WTC11 (cell line): ENCODE data around the gene VWA2.

Source experiments
- CBFB ChIP-seq: sonication (generic); formaldehyde crosslinking; IDR thresholded peaks from 2 replicates; pipeline ENCODE4 v1.8.1; 2022; ENCODE audit warnings: mild to moderate bottlenecking, low read depth, missing genetic modification reagents
- CTCF ChIP-seq: fragments of 200-600 bp; IDR thresholded peaks from 2 replicates; pipeline ENCODE4 v1.8.0; 2022; ENCODE audit warnings: antibody characterized with exemption
- FOXJ3 ChIP-seq: sonication (generic); formaldehyde crosslinking; IDR thresholded peaks from 2 replicates; pipeline ENCODE4 v1.9.0; 2021; ENCODE audit warnings: missing genetic modification reagents, mild to moderate bottlenecking, borderline replicate concordance
- FOXK1 ChIP-seq: sonication (generic); formaldehyde crosslinking; IDR thresholded peaks from 2 replicates; pipeline ENCODE4 v1.8.0; 2022; ENCODE audit warnings: mild to moderate bottlenecking, moderate library complexity, missing genetic modification reagents
- JUN ChIP-seq: sonication (generic); formaldehyde crosslinking; IDR thresholded peaks from 2 replicates; pipeline ENCODE4 v1.8.0; 2023; ENCODE audit warnings: mild to moderate bottlenecking, missing genetic modification reagents
- TF ChIP-seq, protein P1 (sequence below): sonication (generic); formaldehyde crosslinking; IDR thresholded peaks from 2 replicates; pipeline ENCODE4 v1.8.1; 2022; ENCODE audit warnings: low read depth, missing genetic modification reagents, borderline replicate concordance

DNA sequence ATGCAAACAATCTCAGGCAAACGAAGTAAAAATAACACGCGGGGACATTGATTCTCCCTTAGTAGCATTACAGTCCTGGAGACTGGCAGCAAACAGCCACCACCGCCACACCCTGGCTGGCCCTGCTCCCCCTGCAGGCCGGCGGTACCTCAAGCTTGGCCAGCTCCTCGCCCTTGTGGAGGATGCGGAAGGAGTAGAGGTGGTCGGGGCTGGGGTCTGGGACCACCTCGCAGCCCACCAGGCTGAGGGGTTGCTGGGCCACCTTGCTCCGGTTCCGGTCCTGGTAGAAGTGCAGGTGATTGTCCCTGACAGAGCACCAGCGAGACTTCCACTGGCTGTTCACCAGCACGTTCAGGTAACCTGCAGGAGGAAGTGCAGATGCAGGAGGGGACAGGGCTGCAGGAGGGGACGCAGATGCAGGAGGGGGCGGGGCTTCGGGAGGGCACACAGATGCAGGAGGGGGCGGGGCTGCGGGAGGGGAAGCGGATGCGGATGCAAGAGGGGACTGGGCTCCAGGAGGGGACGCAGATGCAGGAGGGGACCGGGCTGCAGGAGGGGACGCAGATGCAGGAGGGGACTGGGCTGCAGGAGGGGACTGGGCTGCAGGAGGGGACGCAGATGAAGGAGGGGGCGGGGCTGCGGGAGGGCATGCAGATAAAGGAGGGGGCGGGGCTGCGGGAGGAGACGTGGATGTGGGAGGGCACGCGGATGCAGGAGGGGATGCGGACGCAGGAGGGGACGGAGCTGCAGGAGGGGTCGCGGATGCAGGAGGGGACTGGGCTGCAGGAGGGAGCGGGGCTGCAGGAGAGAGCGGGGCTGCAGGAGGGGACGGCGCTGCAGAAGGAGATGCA lies 65.7 kb downstream of the VWA2 start:
- TF ChIP-seq, protein P1, sequence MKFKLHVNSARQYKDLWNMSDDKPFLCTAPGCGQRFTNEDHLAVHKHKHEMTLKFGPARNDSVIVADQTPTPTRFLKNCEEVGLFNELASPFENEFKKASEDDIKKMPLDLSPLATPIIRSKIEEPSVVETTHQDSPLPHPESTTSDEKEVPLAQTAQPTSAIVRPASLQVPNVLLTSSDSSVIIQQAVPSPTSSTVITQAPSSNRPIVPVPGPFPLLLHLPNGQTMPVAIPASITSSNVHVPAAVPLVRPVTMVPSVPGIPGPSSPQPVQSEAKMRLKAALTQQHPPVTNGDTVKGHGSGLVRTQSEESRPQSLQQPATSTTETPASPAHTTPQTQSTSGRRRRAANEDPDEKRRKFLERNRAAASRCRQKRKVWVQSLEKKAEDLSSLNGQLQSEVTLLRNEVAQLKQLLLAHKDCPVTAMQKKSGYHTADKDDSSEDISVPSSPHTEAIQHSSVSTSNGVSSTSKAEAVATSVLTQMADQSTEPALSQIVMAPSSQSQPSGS (CRISPR knock-in tag) = no peak
- no peak for TF ChIP-seq CTCF
- TF ChIP-seq FOXK1 (CRISPR knock-in tag) = no peak
- no peak for TF ChIP-seq JUN (CRISPR knock-in tag)
- TF ChIP-seq CBFB = no peak
- no peak for TF ChIP-seq FOXJ3 (CRISPR knock-in tag)
